ENCODE results near the gene WAC.

The WAC gene

DNA sequence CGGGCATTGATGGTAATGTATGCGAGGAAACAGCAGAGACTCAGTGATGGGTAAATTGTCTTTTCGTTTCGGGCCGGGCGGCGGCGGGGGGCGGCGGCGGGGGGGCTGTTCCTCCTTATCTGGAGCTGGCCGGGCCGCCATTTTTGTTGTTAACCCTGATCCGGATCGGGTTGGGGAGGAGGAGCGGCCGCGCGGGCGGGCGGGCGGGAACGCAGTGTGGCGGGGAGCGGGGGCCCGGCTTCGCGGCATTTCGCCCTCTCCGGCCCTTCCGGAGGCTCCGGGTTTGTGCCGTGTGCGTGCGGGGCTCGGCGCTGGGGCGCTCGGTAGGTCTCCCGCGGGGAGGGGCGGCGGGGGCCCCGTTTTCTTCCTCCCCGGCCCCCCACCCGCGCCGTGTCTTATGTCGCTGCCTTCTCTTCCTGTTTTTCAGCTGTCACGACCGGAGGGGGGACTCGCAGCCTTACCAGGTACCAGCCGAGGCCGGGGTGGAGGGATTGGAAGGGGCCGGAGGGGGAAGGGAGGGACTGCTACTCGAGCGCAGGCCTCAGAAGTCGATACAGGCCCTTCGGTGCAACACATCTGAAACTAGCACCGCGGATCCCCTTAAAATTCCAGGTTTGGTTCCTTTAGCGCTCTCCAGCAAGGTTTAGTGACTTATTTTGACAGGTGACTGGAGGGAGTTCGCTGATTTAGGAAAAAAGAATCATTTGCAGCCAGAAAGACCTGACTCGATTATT lies 820 bp downstream of the WAC start:
- DNase-seq: peak; percentile 78

DNA sequence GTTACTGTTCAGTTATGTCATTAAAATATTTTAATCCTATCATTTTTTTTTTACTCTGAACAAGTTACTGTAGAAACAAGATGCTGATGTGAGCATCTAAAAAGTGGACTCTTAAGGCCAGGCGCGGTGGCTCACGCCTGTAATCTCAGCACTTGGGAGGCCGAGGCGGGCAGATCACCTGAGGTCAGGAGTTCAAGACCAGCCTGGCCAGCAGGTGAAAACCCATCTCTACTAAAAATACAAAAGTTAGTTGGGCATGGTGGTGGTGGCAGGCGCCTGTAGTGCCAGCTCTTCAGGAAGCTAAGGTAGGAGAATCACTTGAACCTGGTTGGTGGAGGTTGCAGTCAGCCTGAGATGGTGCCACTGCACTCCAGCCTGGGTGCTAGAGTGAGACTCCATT lies 2.9 kb downstream of the WAC start:
- no peak for DNase-seq

DNA sequence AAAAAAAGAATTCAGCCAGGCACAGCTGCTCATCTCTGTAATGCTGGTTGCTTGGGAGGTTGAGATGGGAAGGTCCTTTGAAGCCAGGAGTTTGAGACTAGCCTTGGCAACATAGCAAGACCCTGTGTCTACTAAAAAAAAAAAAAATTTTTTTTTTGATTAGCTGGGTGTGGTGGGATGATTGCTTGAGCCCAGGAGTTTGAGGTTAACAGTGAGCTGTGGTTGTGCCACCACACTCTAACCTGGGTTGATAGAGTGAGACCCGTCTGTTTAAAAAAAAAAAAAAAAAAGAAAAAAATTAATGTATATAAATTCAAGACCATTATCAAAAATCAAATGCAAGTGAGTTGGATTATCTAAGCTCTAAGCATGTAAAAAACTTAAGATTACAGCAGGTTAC lies 5.7 kb downstream of the WAC start:
- no peak for DNase-seq

DNA sequence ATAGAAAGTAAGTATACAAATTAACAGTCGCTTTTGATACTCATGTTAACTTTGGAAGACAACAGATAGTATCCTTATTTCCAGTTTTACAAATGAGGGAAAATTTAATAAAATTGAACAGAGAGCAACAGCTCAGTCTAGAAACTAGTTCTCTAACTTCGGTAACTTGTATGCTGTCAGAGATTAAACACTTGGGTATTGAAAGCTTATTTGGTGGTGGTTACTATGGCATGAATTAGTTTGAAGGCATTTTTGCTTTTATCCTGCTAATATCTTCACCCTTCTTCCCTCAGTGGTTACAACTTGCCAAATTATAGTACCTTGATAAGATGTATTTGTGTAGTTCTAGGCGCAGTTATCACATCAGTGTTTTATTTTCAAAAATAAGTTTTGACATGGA lies 7.2 kb downstream of the WAC start:
- DNase-seq: no peak

DNA sequence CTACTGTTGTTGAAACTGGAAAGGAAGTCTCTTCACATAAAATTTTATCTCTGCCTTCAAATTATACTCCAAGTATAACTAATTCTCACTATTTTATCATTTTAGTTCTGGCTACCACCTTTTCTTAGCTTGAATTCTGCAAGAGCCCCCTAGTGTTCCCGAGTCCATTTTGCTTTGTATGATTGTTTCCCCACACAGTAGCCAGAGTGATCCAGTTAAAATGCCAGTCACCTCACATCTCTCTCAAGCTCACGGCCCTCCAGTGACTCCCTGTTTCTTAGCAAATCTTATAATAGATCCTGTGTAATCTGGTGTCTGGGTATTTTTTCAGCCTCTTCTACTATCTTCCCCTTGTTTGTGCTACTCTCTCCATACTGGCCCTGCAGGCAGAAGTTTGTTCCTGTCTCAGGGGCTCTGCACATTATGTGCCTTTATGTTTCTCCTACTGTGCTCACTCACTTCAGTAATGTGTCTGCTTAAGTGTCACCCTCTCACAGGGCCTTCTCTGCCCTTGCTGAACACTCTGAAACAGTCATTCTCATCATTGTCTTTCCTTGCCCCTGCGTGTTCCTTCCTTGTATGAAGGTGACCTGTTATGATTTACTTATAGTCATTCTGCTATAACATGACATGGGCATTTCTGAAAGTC lies 8.9 kb downstream of the WAC start:
- DNase-seq: no peak

DNA sequence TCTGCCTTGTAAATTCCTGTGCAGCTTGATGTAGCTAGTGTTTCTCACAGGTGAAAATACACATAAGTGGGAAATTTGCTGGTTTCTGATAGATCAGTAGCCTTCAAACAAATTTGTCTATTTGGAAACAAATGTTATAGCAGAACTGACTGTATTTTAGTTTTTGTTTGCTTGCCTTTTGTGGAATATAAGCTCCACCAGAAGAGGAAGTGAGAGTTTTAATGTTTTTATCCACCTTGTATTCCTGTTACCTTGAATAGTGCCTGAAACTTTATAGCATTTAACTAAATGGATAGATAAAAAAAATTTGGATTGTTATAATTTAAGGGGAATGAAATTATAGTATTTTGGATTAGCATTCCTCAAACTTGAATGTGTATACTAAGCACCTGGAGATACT lies 9.8 kb downstream of the WAC start:
- DNase-seq: no peak

DNA sequence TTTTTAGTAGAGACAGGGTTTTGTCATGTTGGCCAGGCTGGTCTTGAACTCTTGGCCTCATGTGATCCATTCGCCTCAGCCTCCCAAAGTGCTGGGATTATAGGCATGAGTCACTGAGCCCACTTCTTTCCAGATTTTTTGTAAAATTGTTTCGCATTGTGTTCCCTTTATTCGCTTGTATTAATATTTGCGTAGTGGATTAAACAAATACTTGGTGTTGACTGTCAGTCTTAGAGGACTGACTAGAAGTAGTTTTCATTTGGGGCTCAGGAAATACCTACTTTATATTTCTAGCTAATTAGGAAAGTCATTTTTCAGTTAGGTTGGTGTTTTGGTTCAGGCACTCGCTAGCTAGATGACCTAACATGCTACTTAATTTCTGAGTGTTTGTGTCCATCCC lies 11.1 kb downstream of the WAC start:
- no peak for DNase-seq

DNA sequence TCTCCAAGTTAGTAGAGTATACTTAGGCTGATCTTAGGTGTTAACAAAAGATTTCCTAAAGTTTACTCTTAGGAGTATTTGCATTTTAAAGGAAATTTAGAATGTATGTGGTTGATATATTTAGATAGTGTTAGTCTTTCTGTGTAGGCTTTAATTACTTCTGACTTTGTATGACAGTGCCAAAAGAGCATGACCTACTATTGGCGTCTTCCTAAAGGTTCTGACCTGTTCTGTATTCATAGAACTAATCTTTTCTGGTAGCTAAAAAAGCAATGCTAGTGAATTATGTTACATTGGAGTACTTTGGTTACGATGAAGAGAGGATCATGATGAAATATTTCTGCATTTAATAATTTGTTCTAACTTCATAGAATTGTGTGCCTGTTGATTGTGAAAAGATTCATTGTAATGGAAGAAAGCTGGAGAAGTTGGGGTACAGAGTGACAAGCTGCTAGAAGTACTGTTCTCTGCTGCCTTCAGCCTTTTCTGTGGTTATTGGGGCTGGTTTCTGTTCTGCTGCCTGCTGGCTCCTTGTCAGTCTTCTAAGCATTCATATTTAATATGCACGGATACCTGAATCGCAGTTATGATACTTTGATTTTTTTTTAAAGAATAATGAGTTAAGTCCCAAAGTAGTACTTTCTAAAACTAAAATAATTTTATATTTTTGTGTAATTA lies 13.2 kb downstream of the WAC start:
- no peak for DNase-seq

DNA sequence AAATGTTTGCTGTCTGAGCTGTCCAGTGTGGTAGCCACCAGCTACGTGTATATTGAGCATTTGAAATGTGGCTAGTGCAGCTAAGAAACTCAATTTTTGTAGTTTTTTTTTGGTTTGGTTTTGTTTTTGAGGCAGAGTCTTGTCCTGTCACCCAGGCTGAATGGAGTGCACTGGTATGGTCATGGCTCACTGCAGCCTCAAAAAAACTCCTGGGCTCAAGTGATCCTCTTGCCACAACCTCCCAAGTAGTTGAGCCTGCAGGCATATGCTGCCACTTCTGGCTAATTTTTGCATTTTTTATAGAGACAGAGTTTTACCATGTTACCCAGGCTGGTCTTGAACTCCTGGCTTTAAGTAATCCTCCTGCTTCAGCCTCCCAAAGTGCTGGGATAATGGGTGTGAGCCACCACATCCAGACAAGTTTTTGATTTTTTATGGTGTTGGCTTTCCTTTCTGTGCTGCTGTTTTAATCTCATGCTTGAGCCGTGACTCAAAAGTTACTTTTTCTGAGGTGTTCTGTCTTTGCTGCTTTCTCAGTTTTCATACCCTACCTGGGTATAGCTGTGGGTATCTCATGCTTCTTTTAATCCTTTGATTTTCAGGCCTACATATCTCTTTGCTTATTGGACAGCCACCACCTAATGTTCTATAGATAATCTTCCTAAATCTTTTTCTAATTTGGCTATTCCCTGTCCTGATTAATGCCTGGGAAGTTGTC lies 16.0 kb downstream of the WAC start:
- DNase-seq: no peak

DNA sequence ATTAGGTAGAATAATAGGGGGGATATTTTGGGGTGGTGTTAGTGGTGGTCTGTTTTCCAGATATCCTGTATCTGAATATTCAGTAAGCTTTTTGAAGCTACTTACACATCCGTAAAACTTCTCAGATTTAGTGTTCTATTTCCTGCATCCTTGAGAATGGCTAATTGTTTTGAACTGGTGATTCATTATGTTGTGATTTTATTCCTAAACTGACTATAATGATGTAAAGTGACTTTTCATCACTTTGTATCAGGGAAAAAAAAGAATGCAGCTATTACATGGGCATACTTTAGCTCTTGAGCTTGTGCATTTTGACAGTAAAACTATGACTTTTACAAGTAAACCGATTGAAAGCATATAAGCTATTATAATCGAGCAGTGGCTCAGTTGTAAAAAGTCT lies 18.2 kb downstream of the WAC start:
- DNase-seq: no peak

DNA sequence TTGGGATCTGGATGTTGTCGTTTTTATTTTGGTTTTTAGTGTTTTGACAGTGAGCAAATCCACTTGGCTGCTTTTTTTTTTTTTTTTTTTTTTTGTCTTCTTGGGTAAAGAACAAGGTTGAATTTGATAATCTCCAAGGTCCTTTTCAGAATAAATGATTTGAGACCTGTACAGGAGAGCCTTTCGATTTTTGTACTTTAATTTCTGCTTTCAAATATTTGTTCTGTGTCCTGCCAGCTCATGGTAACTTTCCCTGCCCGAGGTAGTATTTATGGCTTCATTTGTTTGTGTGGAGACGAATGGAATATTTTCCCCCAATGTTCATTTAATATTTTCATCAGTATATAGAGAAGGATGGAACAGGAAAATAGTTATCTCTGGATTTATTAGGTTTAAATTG lies 19.9 kb downstream of the WAC start:
- DNase-seq: no peak

DNA sequence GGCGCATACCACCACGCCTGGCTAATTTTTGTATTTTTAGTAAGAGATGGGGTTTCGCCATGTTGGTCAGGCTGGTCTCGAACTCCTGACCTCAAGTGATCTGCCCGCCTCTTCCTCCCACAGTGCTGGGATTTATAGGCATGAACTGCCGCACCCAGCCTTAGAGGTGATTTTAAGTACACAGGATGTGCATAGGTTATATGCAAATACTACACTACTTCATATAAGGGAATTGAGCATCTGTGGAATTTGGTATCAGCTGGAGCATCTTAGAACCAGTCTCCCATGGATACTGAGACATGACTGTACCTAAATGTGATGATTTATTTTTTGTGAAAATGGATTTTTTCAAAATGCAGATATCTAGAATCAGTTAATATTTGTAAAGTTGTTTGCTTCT lies 21.1 kb downstream of the WAC start:
- no peak for DNase-seq

DNA sequence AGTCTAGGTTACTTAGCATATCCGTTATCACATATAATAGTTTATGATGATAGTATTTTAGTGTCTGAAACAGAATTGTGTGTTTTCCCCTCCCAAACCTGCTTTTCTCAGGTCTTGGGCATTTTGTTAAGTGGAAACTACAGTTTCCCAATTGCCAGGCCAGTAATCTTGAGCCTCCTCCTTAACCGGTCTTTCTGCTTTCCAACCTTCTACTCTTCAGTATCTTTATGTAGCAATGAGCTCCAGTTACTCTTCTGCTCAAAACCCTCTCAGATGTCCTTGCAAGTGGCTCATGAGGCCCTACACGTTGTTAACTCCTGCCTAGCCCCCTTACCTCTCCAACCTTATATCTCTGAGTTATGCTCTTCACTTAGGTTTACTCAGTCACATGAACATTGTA lies 22.0 kb downstream of the WAC start:
- DNase-seq: no peak

DNA sequence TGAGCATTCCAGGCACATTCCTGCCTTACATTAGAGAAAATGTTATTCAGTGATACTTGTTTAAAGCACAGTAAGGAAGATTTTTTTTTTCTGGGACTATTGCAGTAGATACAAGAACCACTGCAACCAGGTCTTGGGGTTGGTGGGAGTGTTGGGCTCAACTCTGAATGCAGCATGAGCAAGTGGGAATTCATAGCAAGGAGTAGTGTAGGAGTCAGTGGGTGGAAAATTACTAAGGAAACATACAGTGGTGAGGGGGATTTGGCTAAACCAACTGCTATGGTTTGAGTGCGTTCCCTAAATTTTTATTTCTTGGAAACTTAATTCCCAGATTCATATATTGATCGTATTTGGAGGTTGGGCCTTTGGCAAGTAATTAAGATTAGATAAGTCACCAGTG lies 22.4 kb downstream of the WAC start:
- DNase-seq: no peak

DNA sequence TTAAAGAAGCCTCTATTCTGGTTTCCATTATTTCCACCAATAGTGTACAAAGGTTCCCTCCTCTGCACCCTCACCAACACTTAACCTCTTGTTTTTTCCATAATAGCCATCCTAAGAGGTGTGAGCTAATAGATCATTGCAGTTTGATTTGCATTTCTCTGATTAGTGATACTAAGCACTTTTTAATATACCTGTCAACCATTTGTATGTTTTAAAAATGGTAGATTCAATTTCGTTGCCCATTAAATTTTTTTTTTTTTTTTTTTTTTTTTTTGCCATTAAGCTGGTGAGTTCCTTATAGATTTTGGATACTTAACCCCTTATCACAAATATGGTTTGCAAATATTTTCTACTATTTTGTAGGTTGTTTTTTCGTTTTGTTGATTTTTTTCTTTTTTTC lies 23.2 kb downstream of the WAC start:
- no peak for DNase-seq

DNA sequence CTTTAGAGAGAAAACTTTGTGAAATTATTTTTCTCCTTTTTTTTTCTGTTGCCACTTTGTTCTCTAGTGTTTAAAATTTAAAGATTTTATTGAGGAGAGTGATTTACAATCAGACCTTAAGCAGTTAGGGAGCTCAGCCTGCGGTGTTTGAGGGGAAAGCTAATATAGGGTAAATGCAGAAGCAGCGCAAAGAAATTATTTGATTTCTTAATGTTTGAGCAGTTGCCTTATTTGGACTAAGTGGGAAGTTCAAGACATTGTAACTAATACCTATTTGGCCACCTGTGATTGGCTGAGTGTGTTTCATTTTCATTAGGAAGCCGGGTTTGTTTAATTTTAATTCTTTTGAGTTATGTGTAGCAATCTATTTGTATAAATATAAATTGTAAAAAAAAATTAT lies 25.3 kb downstream of the WAC start:
- no peak for DNase-seq

DNA sequence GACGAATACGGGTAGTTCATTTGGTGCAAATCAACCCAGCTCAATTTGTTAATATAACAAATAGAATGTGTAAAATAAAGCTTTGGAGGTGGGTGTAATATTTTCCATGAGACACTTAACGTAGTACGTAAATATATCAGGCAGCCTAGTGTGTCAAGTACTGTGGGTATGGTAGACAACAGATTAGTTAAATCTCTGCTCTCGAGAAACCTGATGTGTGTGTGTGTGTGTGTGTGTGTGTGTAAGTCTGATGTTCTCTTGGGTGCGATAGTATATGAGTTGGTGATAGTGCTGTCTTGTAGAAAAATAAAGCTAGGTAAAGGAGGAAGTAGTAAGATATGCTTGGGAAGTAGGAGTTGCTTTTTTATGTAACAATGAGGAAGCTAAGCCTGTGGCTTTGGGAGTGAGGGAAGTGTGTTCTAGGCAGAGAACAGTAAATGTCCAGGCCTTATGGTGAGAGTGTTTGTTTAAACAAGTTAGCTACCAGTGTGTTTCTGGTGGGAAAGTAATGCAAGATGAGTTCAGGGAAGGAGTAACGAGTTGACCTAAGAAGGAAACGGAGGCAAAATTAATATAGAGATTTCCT lies 26.1 kb downstream of the WAC start:
- no peak for DNase-seq

DNA sequence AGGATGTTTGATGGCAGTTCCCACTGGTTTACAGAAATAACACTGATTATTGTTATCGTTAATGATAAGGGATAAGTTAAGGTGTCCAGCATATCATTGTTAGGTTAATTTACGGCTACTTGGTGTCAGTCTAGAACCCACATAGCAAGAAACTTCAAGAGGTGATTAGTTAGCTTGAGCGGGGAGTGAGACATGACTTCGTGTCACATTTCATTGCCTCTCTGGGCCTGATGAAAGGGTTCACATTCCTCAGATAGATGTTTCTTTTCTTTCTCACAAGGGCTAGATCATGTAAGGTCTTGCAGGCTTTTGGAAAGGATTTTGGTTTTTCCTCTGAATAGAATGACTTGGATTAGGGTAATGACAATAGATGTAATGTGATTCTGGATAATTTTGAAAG lies 26.7 kb downstream of the WAC start:
- DNase-seq: no peak

DNA sequence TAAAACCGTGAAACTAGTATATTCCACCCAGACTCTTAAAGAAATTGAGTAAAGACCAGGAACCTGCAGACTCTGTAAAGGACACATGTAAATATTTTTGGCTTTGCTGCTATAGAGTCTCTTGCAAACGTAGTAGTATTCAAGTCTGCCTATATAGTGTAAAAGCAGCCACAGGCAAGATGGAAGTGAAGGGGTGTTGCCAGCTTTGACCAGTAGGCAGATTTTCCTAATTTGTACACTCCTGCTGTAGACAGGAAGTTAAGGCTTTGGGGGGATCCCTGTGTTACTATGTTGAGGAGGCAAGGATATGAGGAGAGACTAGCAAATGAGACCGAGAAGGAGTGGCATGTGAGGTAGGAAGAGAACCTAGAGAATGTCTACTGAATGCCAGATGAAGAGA lies 27.7 kb downstream of the WAC start:
- no peak for DNase-seq

DNA sequence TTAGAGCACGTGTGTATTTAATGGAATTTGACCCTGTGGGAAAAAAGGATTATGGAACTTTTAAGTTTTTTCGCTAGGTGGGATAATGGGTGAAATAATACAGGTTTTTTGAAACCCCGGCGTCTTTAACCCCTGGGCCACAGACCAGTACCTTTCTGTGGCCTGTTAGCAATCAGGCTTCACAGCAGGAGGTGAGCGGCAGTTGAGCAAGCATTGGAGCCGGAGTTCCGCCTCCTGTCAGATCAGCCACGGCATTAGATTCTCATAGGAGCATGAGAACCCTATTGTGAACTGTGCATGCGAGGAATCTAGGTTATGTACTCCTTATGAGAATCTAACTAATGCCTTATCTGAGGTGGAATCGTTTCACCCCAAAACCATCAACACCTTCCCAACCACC lies 28.6 kb downstream of the WAC start:
- DNase-seq: no peak

DNA sequence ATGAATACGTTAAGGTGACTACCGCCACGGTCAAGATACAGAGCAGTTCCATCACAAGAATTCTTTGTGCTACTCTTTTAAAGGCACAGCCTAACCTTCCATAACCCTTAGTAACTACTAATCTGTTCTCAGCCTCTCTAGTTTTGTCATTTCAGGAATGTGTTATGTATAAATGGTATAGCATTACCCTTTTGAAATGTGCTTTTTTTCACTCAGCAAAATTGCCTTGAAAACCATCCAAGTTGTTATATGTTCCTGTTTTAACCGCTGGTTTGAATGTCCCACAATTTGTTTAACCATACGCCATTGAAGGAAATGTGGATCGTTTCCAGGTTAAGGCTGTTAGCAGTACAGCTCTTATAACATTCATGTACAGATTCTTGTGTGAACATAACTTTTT lies 32.0 kb downstream of the WAC start:
- no peak for DNase-seq

DNA sequence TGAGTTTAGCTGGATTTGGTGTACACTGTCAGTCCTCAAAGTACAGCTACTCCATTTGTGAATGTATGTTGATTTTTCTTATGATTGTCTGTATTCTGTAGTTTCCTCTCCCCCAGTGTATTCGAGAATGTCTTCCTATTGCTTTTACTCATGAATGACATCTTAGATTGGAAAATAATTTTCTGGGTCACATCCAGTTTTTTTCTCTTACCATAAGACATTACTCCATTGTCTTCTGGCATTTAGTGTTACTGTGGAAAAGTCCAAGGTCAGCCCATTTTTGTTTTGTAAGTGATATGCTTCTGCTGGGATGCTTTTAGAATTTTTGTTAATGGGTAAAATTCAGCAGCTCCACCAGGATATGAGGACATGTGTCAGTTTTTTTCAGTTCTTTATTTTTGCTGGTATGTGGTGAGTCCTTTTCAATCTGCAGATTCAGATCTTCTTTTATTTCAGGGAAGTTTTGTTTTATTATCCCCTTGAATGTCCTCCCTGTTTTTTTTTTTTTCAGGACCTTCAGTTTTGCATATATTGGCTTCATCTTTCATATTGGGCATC lies 33.6 kb downstream of the WAC start:
- DNase-seq: no peak

DNA sequence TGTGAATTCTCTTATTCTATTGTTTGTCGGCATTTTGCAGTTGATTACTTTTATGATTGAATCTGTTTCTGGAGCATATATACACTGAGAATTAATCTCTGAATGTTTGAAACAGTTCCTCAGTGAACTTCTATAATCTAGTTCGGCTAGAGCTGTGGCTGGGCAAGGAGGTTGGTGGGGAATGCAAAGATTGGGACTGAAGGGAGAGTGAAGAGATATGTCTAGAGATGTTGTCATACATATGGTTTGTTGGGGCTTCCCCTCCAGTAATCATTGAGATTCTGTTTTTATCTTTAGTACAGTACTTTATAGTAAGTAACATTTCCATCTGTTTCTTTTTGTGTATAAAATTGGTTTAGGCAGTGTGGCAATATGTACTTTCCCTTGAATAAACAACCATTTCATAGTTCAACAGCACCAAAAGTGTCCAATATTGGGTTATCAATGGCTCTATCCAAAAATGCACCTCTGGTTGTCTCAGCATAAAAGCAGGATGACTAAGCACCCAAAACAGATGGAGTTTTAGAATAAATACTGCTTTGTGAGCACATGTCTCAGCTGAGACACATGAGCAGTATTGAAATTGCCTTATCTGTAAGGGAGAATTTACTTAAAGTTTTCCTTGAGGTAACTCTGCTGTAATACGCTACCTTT lies 36.7 kb downstream of the WAC start:
- no peak for DNase-seq
